ENCODE results near the gene SHROOM4. TPM values are rescaled to one million over a fixed set of nuclear protein-coding genes. Genes with fewer than 3 reads are reported as not detected.

SHROOM4 gene
- total and polyA plus RNA-seq, 9 donors, result 4.5 to 8.4 (median 6.3) TPM

GRCh38 chrX:50711907-50712306 is 102.1 kb downstream of the SHROOM4 start:
- WGBS (ENCODE audit: insufficient coverage), result no CpG with 5 or more reads among the region's 1 CpG
- H3K9me3 ChIP-seq (replicated peaks; ENCODE audit: control insufficient read depth, low read depth, low read length), result no peaks in the 10 kb centered on the region
- no peaks in the 10 kb centered on the region for H3K36me3 ChIP-seq (ENCODE audit: control insufficient read depth, insufficient read depth, low read length)
- H3K4me3 ChIP-seq (ENCODE audit: low read length), result no peak overlapping the region
- H3K27ac ChIP-seq (ENCODE audit: low read length), result no peak overlapping the region
- DNase-seq, result no peak
- peaks cover 4% of the 10 kb centered on the region for H3K4me1 ChIP-seq (ENCODE audit: control insufficient read depth, insufficient read depth, low read length)
- H3K27me3 ChIP-seq (ENCODE audit: control insufficient read depth, insufficient read depth, low read length), result peaks cover 19% of the 10 kb centered on the region

GRCh38 chrX:50707955-50708699 is 105.9 kb downstream of the SHROOM4 start:
- peaks cover 4% of the 10 kb centered on the region for H3K4me1 ChIP-seq (ENCODE audit: control insufficient read depth, insufficient read depth, low read length)
- H3K9me3 ChIP-seq (replicated peaks; ENCODE audit: control insufficient read depth, low read depth, low read length), result no peaks in the 10 kb centered on the region
- peaks cover 23% of the 10 kb centered on the region for H3K27me3 ChIP-seq (ENCODE audit: control insufficient read depth, insufficient read depth, low read length)
- 40% methylated on average over 5 of the region's 8 CpGs for WGBS (ENCODE audit: insufficient coverage)
- no peak for DNase-seq
- no peak overlapping the region for H3K27ac ChIP-seq (ENCODE audit: low read length)
- no peak overlapping the region for H3K4me3 ChIP-seq (ENCODE audit: low read length)
- H3K36me3 ChIP-seq (ENCODE audit: control insufficient read depth, insufficient read depth, low read length), result no peaks in the 10 kb centered on the region

DNA sequence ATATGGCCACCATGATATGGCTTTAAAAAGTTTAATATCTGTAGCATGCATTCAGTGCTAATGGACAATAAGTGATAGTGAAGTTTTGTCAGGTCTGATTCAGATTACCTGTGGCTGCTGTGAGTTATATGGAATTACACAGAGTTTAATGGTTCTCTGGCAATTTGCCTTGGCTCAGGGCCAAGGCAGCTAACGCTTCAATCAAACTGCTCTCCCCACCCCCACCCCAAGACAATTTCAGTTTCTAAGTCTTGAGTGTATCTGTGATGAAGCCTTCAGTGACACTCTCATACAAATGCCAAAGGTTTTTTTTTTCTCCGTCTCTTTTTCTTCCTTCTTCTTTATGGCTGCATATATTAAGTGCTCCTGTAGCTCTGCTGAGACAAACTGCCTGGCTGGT is 106.6 kb downstream of the SHROOM4 start:
- Histone ChIP-seq H3K4me3 (ENCODE audit: low read length) (no peak overlapping the region), H3K9me3 (replicated peaks; ENCODE audit: control insufficient read depth, low read depth, low read length) (no peaks in the 10 kb centered on the region), H3K27me3 (ENCODE audit: control insufficient read depth, insufficient read depth, low read length) (peaks cover 23% of the 10 kb centered on the region), H3K4me1 (ENCODE audit: control insufficient read depth, insufficient read depth, low read length) (peaks cover 4% of the 10 kb centered on the region), H3K27ac (ENCODE audit: low read length) (no peak overlapping the region), H3K36me3 (ENCODE audit: control insufficient read depth, insufficient read depth, low read length) (no peaks in the 10 kb centered on the region)
- no peak for DNase-seq
- WGBS (ENCODE audit: insufficient coverage), result no CpG with 5 or more reads among the region's 2 CpGs

GRCh38 chrX:50705042-50705441 is 109.0 kb downstream of the SHROOM4 start:
- Histone ChIP-seq H3K27ac (ENCODE audit: low read length) (no peak overlapping the region), H3K9me3 (replicated peaks; ENCODE audit: control insufficient read depth, low read depth, low read length) (no peaks in the 10 kb centered on the region), H3K4me1 (ENCODE audit: control insufficient read depth, insufficient read depth, low read length) (peaks cover 4% of the 10 kb centered on the region), H3K36me3 (ENCODE audit: control insufficient read depth, insufficient read depth, low read length) (no peaks in the 10 kb centered on the region), H3K27me3 (ENCODE audit: control insufficient read depth, insufficient read depth, low read length) (peaks cover 28% of the 10 kb centered on the region), H3K4me3 (ENCODE audit: low read length) (no peak overlapping the region)
- WGBS (ENCODE audit: insufficient coverage), result 38% methylated on average over 2 of the region's 3 CpGs
- no peak for DNase-seq

GRCh38 chrX:50704360-50704759 is 109.6 kb downstream of the SHROOM4 start:
- peak overlapping the region; percentile 35 for H3K27ac ChIP-seq (ENCODE audit: low read length)
- H3K9me3 ChIP-seq (replicated peaks; ENCODE audit: control insufficient read depth, low read depth, low read length), result no peaks in the 10 kb centered on the region
- H3K4me3 ChIP-seq (ENCODE audit: low read length), result no peak overlapping the region
- DNase-seq, result no peak
- no peaks in the 10 kb centered on the region for H3K36me3 ChIP-seq (ENCODE audit: control insufficient read depth, insufficient read depth, low read length)
- H3K4me1 ChIP-seq (ENCODE audit: control insufficient read depth, insufficient read depth, low read length), result peaks cover 4% of the 10 kb centered on the region
- no CpG with 5 or more reads among the region's 1 CpG for WGBS (ENCODE audit: insufficient coverage)
- peaks cover 25% of the 10 kb centered on the region for H3K27me3 ChIP-seq (ENCODE audit: control insufficient read depth, insufficient read depth, low read length)

- Histone ChIP-seq H3K4me3 (ENCODE audit: low read length) (no peak overlapping the region), H3K27me3 (ENCODE audit: control insufficient read depth, insufficient read depth, low read length) (peaks cover 19% of the 10 kb centered on the region), H3K36me3 (ENCODE audit: control insufficient read depth, insufficient read depth, low read length) (no peaks in the 10 kb centered on the region), H3K9me3 (replicated peaks; ENCODE audit: control insufficient read depth, low read depth, low read length) (no peaks in the 10 kb centered on the region), H3K27ac (ENCODE audit: low read length) (no peak overlapping the region), H3K4me1 (ENCODE audit: control insufficient read depth, insufficient read depth, low read length) (no peaks in the 10 kb centered on the region)
- WGBS (ENCODE audit: insufficient coverage), result 25% methylated on average over 2 of the region's 3 CpGs
- no peak for DNase-seq
Measured at GRCh38 chrX:50700921-50701320, 113.1 kb downstream of the SHROOM4 start.

- no peak overlapping the region for H3K4me3 ChIP-seq (ENCODE audit: low read length)
- peaks cover 19% of the 10 kb centered on the region for H3K27me3 ChIP-seq (ENCODE audit: control insufficient read depth, insufficient read depth, low read length)
- no peak for DNase-seq
- H3K4me1 ChIP-seq (ENCODE audit: control insufficient read depth, insufficient read depth, low read length), result no peaks in the 10 kb centered on the region
- H3K9me3 ChIP-seq (replicated peaks; ENCODE audit: control insufficient read depth, low read depth, low read length), result no peaks in the 10 kb centered on the region
- no CpG with 5 or more reads among the region's 2 CpGs for WGBS (ENCODE audit: insufficient coverage)
- no peak overlapping the region for H3K27ac ChIP-seq (ENCODE audit: low read length)
- H3K36me3 ChIP-seq (ENCODE audit: control insufficient read depth, insufficient read depth, low read length), result no peaks in the 10 kb centered on the region
Measured at GRCh38 chrX:50698944-50699343, 115.0 kb downstream of the SHROOM4 start.

DNA sequence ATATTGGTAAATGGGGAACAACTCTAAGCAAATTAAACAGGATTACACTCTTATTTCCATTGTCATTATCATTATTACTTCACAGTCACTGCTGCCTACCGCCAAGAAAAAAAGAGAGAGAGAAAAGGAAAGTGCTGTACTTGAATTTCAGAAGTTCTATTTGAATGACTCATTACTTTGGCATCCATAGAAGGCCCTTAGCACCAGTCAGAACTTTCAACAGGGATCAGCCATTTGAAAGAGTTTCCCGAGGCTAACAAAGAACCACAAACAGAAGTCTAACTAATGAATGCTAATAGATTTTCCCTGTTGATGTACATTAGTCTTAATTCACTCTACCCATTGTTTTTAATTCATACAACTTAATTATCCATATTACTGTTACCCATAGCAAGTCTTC is 116.3 kb downstream of the SHROOM4 start:
- no CpG with 5 or more reads among the region's 2 CpGs for whole genome bisulfite sequencing (ENCODE audit: insufficient coverage)
- peak; percentile 65 for DNase-seq
- H3K27me3 ChIP-seq (ENCODE audit: control insufficient read depth, insufficient read depth, low read length), result peaks cover 22% of the 10 kb centered on the region
- H3K27ac ChIP-seq (ENCODE audit: low read length), result no peak overlapping the region
- no peaks in the 10 kb centered on the region for H3K4me1 ChIP-seq (ENCODE audit: control insufficient read depth, insufficient read depth, low read length)
- H3K4me3 ChIP-seq (ENCODE audit: low read length), result no peak overlapping the region
- no peaks in the 10 kb centered on the region for H3K36me3 ChIP-seq (ENCODE audit: control insufficient read depth, insufficient read depth, low read length)
- no peaks in the 10 kb centered on the region for H3K9me3 ChIP-seq (replicated peaks; ENCODE audit: control insufficient read depth, low read depth, low read length)

- Histone ChIP-seq H3K9me3 (replicated peaks; ENCODE audit: control insufficient read depth, low read depth, low read length) (no peaks in the 10 kb centered on the region), H3K27me3 (ENCODE audit: control insufficient read depth, insufficient read depth, low read length) (peaks cover 13% of the 10 kb centered on the region), H3K36me3 (ENCODE audit: control insufficient read depth, insufficient read depth, low read length) (no peaks in the 10 kb centered on the region), H3K4me3 (ENCODE audit: low read length) (no peak overlapping the region), H3K27ac (ENCODE audit: low read length) (no peak overlapping the region), H3K4me1 (ENCODE audit: control insufficient read depth, insufficient read depth, low read length) (no peaks in the 10 kb centered on the region)
- 17% methylated on average over 1 of the region's 5 CpGs for WGBS (ENCODE audit: insufficient coverage)
- DNase-seq, result peak; percentile 49
Measured at GRCh38 chrX:50691820-50692219, 122.2 kb downstream of the SHROOM4 start.

- peaks cover 6% of the 10 kb centered on the region for H3K27me3 ChIP-seq (ENCODE audit: control insufficient read depth, insufficient read depth, low read length)
- H3K4me1 ChIP-seq (ENCODE audit: control insufficient read depth, insufficient read depth, low read length), result no peaks in the 10 kb centered on the region
- no peak for DNase-seq
- no peaks in the 10 kb centered on the region for H3K9me3 ChIP-seq (replicated peaks; ENCODE audit: control insufficient read depth, low read depth, low read length)
- H3K36me3 ChIP-seq (ENCODE audit: control insufficient read depth, insufficient read depth, low read length), result no peaks in the 10 kb centered on the region
- H3K27ac ChIP-seq (ENCODE audit: low read length), result no peak overlapping the region
- no peak overlapping the region for H3K4me3 ChIP-seq (ENCODE audit: low read length)
- 29% methylated on average over 1 of the region's 2 CpGs for WGBS (ENCODE audit: insufficient coverage)
Measured at GRCh38 chrX:50684871-50685270, 129.1 kb downstream of the SHROOM4 start.

DNA sequence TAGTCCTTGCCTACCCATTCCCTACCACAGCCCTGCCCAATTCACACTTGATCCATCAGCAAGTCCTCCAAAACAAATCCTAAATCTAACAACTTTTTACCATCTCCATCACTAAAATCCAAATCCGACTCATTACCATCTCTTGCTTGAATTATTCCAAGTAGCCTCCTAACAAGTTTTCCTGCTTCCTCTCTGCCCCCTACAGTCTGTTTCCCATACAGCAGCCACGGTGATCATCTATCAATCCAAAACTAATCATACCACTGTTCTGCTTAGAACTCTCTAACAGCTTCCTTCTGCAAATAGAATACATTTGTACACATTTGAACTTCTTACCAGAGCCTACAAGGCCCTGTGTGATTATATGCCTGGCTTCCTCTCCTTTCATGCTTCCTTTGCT is 133.0 kb downstream of the SHROOM4 start:
- 31% methylated on average over 2 of the region's 2 CpGs for WGBS (ENCODE audit: insufficient coverage)
- no peak for DNase-seq
- Histone ChIP-seq H3K27me3 (ENCODE audit: control insufficient read depth, insufficient read depth, low read length) (peaks cover 4% of the 10 kb centered on the region), H3K4me1 (ENCODE audit: control insufficient read depth, insufficient read depth, low read length) (no peaks in the 10 kb centered on the region), H3K27ac (ENCODE audit: low read length) (no peak overlapping the region), H3K4me3 (ENCODE audit: low read length) (no peak overlapping the region), H3K9me3 (replicated peaks; ENCODE audit: control insufficient read depth, low read depth, low read length) (no peaks in the 10 kb centered on the region), H3K36me3 (ENCODE audit: control insufficient read depth, insufficient read depth, low read length) (no peaks in the 10 kb centered on the region)

Measured in muscle of leg (tissue), 11 donors.